Measurements from ENCODE around the gene MAD1L1.

DNA sequence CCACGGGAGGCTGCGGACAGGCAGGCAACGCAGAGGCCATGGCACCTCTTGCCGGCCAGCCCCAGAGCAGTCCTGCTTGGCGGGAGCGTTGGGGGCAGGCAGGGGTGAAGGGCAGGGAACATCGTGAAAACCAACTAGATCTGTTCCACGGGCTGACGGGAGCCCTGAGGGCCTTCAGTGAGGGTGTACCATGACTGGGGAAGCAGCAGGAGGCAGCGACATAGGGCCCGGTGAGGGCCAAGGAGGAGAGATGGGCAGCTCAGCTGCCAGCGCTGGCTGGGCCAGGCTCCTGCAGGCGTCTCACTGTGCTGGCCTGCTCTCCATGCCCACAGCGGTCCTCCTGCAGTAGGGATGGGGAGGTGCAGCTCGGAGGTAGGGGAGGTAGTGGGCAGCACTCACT lies 366.1 kb downstream of the MAD1L1 start:
- TF ChIP-seq CTCF (conservative IDR thresholded peaks at IDR 0.05) = no peak
- TF ChIP-seq EZH2 (IDR thresholded peaks at IDR 0.05; ENCODE audit: low read depth) = no peak

All from PC-9 (cell line).